ENCODE measurements around the gene GDF7. TPM values are rescaled to one million over a fixed set of nuclear protein-coding genes. Genes with fewer than 3 reads are reported as not detected.

Gene GDF7
- total and polyA plus RNA-seq, 4 donors, result 0.89 to 7.2 (median 3.3) TPM

DNA sequence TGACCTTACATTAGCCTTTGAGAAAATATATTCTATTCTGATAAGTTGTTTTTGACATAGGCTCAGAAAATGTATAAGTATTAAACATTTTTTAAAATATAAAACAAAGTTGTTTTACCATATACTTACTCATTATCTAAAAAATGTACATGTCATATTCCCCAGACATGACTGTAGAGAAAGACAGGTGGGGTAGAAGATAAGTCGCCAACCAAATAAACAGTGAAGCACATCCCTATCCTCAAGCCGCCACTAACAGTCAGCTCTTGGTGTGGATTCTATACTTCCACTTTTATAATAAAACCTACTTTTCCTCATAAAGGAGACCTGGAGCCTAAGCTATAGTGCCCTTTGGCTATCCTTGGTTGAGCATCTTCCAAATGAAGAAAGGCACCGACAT, 26.4 kb downstream of the GDF7 start:
- Histone ChIP-seq H3K9me3 (ENCODE audit: control insufficient read depth in 4 of 4, low read length in 3 of 4) (no peaks in the 10 kb centered on the region), H3K9ac (ENCODE audit: low read depth in 1 of 2, low read length in 2 of 2) (no peak overlapping the region), H3K4me1 (ENCODE audit: control insufficient read depth in 4 of 4, insufficient read depth in 4 of 4, low read length in 3 of 4) (peaks cover 4 to 52% (median 40%) of the 10 kb centered on the region in 4 donors), H3K27me3 (ENCODE audit: control insufficient read depth in 4 of 4, insufficient read depth in 4 of 4, low read length in 3 of 4) (no peaks in the 10 kb centered on the region), H3K36me3 (ENCODE audit: control insufficient read depth in 4 of 4, insufficient read depth in 3 of 4, low read depth in 1 of 4, low read length in 3 of 4) (peaks cover 0 to 2% (median 0%) of the 10 kb centered on the region in 4 donors), H3K27ac (ENCODE audit: low read depth in 1 of 2, low read length in 2 of 2) (no peak overlapping the region), H3K4me3 (ENCODE audit: low read depth in 1 of 3, low read length in 3 of 3) (no peak overlapping the region)
- no peak for DNase-seq (ENCODE audit: low spot score)
- TF ChIP-seq, protein P1, sequence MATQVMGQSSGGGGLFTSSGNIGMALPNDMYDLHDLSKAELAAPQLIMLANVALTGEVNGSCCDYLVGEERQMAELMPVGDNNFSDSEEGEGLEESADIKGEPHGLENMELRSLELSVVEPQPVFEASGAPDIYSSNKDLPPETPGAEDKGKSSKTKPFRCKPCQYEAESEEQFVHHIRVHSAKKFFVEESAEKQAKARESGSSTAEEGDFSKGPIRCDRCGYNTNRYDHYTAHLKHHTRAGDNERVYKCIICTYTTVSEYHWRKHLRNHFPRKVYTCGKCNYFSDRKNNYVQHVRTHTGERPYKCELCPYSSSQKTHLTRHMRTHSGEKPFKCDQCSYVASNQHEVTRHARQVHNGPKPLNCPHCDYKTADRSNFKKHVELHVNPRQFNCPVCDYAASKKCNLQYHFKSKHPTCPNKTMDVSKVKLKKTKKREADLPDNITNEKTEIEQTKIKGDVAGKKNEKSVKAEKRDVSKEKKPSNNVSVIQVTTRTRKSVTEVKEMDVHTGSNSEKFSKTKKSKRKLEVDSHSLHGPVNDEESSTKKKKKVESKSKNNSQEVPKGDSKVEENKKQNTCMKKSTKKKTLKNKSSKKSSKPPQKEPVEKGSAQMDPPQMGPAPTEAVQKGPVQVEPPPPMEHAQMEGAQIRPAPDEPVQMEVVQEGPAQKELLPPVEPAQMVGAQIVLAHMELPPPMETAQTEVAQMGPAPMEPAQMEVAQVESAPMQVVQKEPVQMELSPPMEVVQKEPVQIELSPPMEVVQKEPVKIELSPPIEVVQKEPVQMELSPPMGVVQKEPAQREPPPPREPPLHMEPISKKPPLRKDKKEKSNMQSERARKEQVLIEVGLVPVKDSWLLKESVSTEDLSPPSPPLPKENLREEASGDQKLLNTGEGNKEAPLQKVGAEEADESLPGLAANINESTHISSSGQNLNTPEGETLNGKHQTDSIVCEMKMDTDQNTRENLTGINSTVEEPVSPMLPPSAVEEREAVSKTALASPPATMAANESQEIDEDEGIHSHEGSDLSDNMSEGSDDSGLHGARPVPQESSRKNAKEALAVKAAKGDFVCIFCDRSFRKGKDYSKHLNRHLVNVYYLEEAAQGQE (IDR thresholded peaks at IDR 0.05), result no peak
- TF ChIP-seq, protein P2, sequence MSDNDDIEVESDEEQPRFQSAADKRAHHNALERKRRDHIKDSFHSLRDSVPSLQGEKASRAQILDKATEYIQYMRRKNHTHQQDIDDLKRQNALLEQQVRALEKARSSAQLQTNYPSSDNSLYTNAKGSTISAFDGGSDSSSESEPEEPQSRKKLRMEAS (IDR thresholded peaks at IDR 0.05), result no peak
- TF ChIP-seq JUND (IDR thresholded peaks at IDR 0.05) (no peak), NR2F2 (IDR thresholded peaks at IDR 0.05) (no peak), SP1 (IDR thresholded peaks at IDR 0.05) (no peak), EGR1 (IDR thresholded peaks at IDR 0.05; ENCODE audit: low read depth in 2 of 2) (no peak), FOXA2 (IDR thresholded peaks at IDR 0.05) (no peak), HNF4A (conservative IDR thresholded peaks at IDR 0.05) (no peak), FOXA1 (IDR thresholded peaks at IDR 0.05) (no peak), GABPA (IDR thresholded peaks at IDR 0.05 in 1 of 2, conservative IDR thresholded peaks at IDR 0.05 in 1 of 2) (no peak)
- TF ChIP-seq, protein P3, sequence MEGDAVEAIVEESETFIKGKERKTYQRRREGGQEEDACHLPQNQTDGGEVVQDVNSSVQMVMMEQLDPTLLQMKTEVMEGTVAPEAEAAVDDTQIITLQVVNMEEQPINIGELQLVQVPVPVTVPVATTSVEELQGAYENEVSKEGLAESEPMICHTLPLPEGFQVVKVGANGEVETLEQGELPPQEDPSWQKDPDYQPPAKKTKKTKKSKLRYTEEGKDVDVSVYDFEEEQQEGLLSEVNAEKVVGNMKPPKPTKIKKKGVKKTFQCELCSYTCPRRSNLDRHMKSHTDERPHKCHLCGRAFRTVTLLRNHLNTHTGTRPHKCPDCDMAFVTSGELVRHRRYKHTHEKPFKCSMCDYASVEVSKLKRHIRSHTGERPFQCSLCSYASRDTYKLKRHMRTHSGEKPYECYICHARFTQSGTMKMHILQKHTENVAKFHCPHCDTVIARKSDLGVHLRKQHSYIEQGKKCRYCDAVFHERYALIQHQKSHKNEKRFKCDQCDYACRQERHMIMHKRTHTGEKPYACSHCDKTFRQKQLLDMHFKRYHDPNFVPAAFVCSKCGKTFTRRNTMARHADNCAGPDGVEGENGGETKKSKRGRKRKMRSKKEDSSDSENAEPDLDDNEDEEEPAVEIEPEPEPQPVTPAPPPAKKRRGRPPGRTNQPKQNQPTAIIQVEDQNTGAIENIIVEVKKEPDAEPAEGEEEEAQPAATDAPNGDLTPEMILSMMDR (IDR thresholded peaks at IDR 0.05; ENCODE audit: low read depth, low read length, missing input control), result no peak
- 96% methylated on average over 3 of the region's 3 CpGs for WGBS

DNA sequence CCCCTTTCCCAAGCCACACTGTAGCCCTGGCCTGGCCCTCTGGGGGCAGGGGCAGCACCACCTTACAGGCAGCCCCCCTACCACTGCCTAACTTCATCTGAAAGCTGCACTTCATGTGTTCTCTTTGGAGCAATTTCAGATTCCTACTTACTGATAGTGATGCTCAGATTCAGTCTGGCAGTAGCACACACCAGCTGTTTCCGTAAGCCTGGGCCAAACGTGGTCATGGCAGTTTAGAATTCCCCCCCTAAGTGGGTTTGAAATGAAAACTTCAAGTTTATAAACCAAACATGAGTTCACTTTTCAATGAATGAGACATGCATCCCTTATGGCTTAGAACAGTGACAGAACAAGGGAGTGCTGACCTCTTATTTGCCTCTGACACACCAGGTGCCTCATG, 29.4 kb downstream of the GDF7 start:
- DNase-seq (ENCODE audit: low spot score), result no peak
- no peak overlapping the region for H3K4me3 ChIP-seq (ENCODE audit: low read depth in 1 of 3, low read length in 3 of 3)
- H3K36me3 ChIP-seq (ENCODE audit: control insufficient read depth in 4 of 4, insufficient read depth in 3 of 4, low read depth in 1 of 4, low read length in 3 of 4), result no peaks in the 10 kb centered on the region
- 90% methylated on average over 2 of the region's 2 CpGs for WGBS
- no peak overlapping the region for H3K9ac ChIP-seq (ENCODE audit: low read depth in 1 of 2, low read length in 2 of 2)
- TF ChIP-seq TAF1 (conservative IDR thresholded peaks at IDR 0.05) (no peak), FOXA1 (IDR thresholded peaks at IDR 0.05) (no peak), FOXA2 (IDR thresholded peaks at IDR 0.05) (no peak), HNF4G (IDR thresholded peaks at IDR 0.05) (no peak), YY1 (IDR thresholded peaks at IDR 0.05) (no peak), EGR1 (IDR thresholded peaks at IDR 0.05; ENCODE audit: low read depth in 2 of 2) (no peak)
- TF ChIP-seq, protein P3 (IDR thresholded peaks at IDR 0.05; ENCODE audit: low read depth, low read length, missing input control), result no peak
- TF ChIP-seq, protein P2 (IDR thresholded peaks at IDR 0.05), result no peak
- TF ChIP-seq, protein P4, sequence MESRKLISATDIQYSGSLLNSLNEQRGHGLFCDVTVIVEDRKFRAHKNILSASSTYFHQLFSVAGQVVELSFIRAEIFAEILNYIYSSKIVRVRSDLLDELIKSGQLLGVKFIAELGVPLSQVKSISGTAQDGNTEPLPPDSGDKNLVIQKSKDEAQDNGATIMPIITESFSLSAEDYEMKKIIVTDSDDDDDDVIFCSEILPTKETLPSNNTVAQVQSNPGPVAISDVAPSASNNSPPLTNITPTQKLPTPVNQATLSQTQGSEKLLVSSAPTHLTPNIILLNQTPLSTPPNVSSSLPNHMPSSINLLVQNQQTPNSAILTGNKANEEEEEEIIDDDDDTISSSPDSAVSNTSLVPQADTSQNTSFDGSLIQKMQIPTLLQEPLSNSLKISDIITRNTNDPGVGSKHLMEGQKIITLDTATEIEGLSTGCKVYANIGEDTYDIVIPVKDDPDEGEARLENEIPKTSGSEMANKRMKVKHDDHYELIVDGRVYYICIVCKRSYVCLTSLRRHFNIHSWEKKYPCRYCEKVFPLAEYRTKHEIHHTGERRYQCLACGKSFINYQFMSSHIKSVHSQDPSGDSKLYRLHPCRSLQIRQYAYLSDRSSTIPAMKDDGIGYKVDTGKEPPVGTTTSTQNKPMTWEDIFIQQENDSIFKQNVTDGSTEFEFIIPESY (IDR thresholded peaks at IDR 0.05), result no peak
- peaks cover 3 to 35% (median 22%) of the 10 kb centered on the region in 4 donors for H3K4me1 ChIP-seq (ENCODE audit: control insufficient read depth in 4 of 4, insufficient read depth in 4 of 4, low read length in 3 of 4)
- H3K27ac ChIP-seq (ENCODE audit: low read depth in 1 of 2, low read length in 2 of 2), result no peak overlapping the region
- no peaks in the 10 kb centered on the region for H3K9me3 ChIP-seq (ENCODE audit: control insufficient read depth in 4 of 4, low read length in 3 of 4)
- H3K27me3 ChIP-seq (ENCODE audit: control insufficient read depth in 4 of 4, insufficient read depth in 4 of 4, low read length in 3 of 4), result no peaks in the 10 kb centered on the region
